HL-60/S4 (cell line): Measurements from ENCODE around the gene ANO9.

ENCODE experiments used
- in situ Hi-C: fragments of 300-500 bp; cut with MboI; formaldehyde crosslinking; loops from 2 replicates; pipeline ENCODE4 v1.14.3; 2022; ENCODE audit warnings: low sequenced_read_pairs

Gene ANO9

GRCh38 chr11:452916-453527 lies 11.2 kb upstream of the ANO9 start:
- in situ Hi-C loops = no loop called here

- in situ Hi-C loops = no loop called here
Measured at GRCh38 chr11:452203-452744, 10.5 kb upstream of the ANO9 start.

- in situ Hi-C loops = no loop called here
Measured at GRCh38 chr11:451738-452137, 9.9 kb upstream of the ANO9 start.

- in situ Hi-C loops = no loop called here
Measured at GRCh38 chr11:450809-451451, 9.1 kb upstream of the ANO9 start.

GRCh38 chr11:449889-450808 lies 8.3 kb upstream of the ANO9 start, which contains the start of gene PTDSS2:
Gene PTDSS2 (plus strand): TSS chr11:450279. CDS start chr11:450456, 177 bp downstream.
- in situ Hi-C loops = no loop called here

GRCh38 chr11:447923-448731 lies 6.3 kb upstream of the ANO9 start:
- in situ Hi-C loops = no loop called here

GRCh38 chr11:446891-447290 lies 5.1 kb upstream of the ANO9 start:
- in situ Hi-C loops = no loop called here

GRCh38 chr11:445765-446588 lies 4.2 kb upstream of the ANO9 start:
- in situ Hi-C loops = no loop called here

GRCh38 chr11:444396-445144 lies 2.8 kb upstream of the ANO9 start:
- in situ Hi-C loops = no loop called here

- in situ Hi-C loops = no loop called here
Measured at GRCh38 chr11:443542-444199, 1.9 kb upstream of the ANO9 start.

GRCh38 chr11:442611-443081 lies 835 bp upstream of the ANO9 start:
- in situ Hi-C loops = no loop called here

- in situ Hi-C loops = no loop called here
Measured at GRCh38 chr11:441043-441417, 781 bp downstream of the ANO9 start.

- in situ Hi-C loops = no loop called here
Measured at GRCh38 chr11:440065-441042, 1.5 kb downstream of the ANO9 start.

- in situ Hi-C loops = no loop called here
Measured at GRCh38 chr11:439315-440064, 2.3 kb downstream of the ANO9 start.

- in situ Hi-C loops = no loop called here
Measured at GRCh38 chr11:438101-438844, 3.5 kb downstream of the ANO9 start.
